ENCODE measurements around the gene MYCL.

MYCL gene

GRCh38 chr1:39928809-39929587 is 27.3 kb upstream of the MYCL start:
- Histone ChIP-seq H3K36me3 (replicated peaks; ENCODE audit: low read depth, low read length) (no peaks in the 10 kb centered on the region), H2AFZ (ENCODE audit: low read depth, low read length) (peak overlapping the region; percentile 23; the same call in 1 of the 2 replicates), H3K9me3 (ENCODE audit: insufficient read depth, low read length) (no peaks in the 10 kb centered on the region), H3K27ac (ENCODE audit: low read length) (no peak overlapping the region), H3K4me1 (ENCODE audit: low read length) (peaks cover 21% of the 10 kb centered on the region), H3K4me2 (ENCODE audit: low read length) (peak overlapping the region; percentile 53), H3K9ac (ENCODE audit: low read length) (no peak overlapping the region; the same call in 1 of the 2 replicates), H3K79me2 (ENCODE audit: low read length) (no peaks in the 10 kb centered on the region), H3K4me3 (ENCODE audit: low read length) (peak overlapping the region; percentile 12), H4K20me1 (ENCODE audit: insufficient read depth, low read length) (no peaks in the 10 kb centered on the region), H3K27me3 (ENCODE audit: low read depth, low read length) (no peaks in the 10 kb centered on the region)
- TF ChIP-seq EZH2phosphoT487 (IDR thresholded peaks at IDR 0.05; ENCODE audit: low read depth): no peak
- TF ChIP-seq CTCF (IDR thresholded peaks at IDR 0.05; ENCODE audit: low read depth, low read length): no peak

GRCh38 chr1:39927538-39927937 is 25.8 kb upstream of the MYCL start:
- Histone ChIP-seq H3K36me3 (replicated peaks; ENCODE audit: low read depth, low read length) (no peaks in the 10 kb centered on the region), H3K27ac (ENCODE audit: low read length) (no peak overlapping the region), H4K20me1 (ENCODE audit: insufficient read depth, low read length) (no peaks in the 10 kb centered on the region), H3K79me2 (ENCODE audit: low read length) (no peaks in the 10 kb centered on the region), H3K27me3 (ENCODE audit: low read depth, low read length) (no peaks in the 10 kb centered on the region), H3K9ac (ENCODE audit: low read length) (no peak overlapping the region), H3K4me3 (ENCODE audit: low read length) (no peak overlapping the region), H3K4me2 (ENCODE audit: low read length) (no peak overlapping the region), H2AFZ (ENCODE audit: low read depth, low read length) (no peak overlapping the region), H3K9me3 (ENCODE audit: insufficient read depth, low read length) (no peaks in the 10 kb centered on the region), H3K4me1 (ENCODE audit: low read length) (peaks cover 21% of the 10 kb centered on the region)
- TF ChIP-seq CTCF (IDR thresholded peaks at IDR 0.05; ENCODE audit: low read depth, low read length) (no peak), EZH2phosphoT487 (IDR thresholded peaks at IDR 0.05; ENCODE audit: low read depth) (no peak)

GRCh38 chr1:39926820-39927219 is 25.1 kb upstream of the MYCL start:
- H3K79me2 ChIP-seq (ENCODE audit: low read length): no peaks in the 10 kb centered on the region
- TF ChIP-seq EZH2phosphoT487 (IDR thresholded peaks at IDR 0.05; ENCODE audit: low read depth) (no peak), CTCF (IDR thresholded peaks at IDR 0.05; ENCODE audit: low read depth, low read length) (no peak)
- no peak overlapping the region for H3K9ac ChIP-seq (ENCODE audit: low read length)
- H3K27me3 ChIP-seq (ENCODE audit: low read depth, low read length): no peaks in the 10 kb centered on the region
- peaks cover 21% of the 10 kb centered on the region for H3K4me1 ChIP-seq (ENCODE audit: low read length)
- no peak overlapping the region for H3K4me2 ChIP-seq (ENCODE audit: low read length)
- H2AFZ ChIP-seq (ENCODE audit: low read depth, low read length): no peak overlapping the region
- H4K20me1 ChIP-seq (ENCODE audit: insufficient read depth, low read length): no peaks in the 10 kb centered on the region
- no peak overlapping the region for H3K4me3 ChIP-seq (ENCODE audit: low read length)
- no peaks in the 10 kb centered on the region for H3K36me3 ChIP-seq (replicated peaks; ENCODE audit: low read depth, low read length)
- no peaks in the 10 kb centered on the region for H3K9me3 ChIP-seq (ENCODE audit: insufficient read depth, low read length)
- H3K27ac ChIP-seq (ENCODE audit: low read length): no peak overlapping the region

- peaks cover 21% of the 10 kb centered on the region for H3K4me1 ChIP-seq (ENCODE audit: low read length)
- no peak overlapping the region for H3K9ac ChIP-seq (ENCODE audit: low read length)
- no peak overlapping the region for H3K4me3 ChIP-seq (ENCODE audit: low read length)
- no peaks in the 10 kb centered on the region for H4K20me1 ChIP-seq (ENCODE audit: insufficient read depth, low read length)
- H3K36me3 ChIP-seq (replicated peaks; ENCODE audit: low read depth, low read length): no peaks in the 10 kb centered on the region
- H2AFZ ChIP-seq (ENCODE audit: low read depth, low read length): peak overlapping the region; percentile 30; the same call in 1 of the 2 replicates
- no peaks in the 10 kb centered on the region for H3K27me3 ChIP-seq (ENCODE audit: low read depth, low read length)
- no peaks in the 10 kb centered on the region for H3K79me2 ChIP-seq (ENCODE audit: low read length)
- no peak overlapping the region for H3K27ac ChIP-seq (ENCODE audit: low read length)
- H3K4me2 ChIP-seq (ENCODE audit: low read length): no peak overlapping the region
- TF ChIP-seq EZH2phosphoT487 (IDR thresholded peaks at IDR 0.05; ENCODE audit: low read depth): no peak
- TF ChIP-seq CTCF (IDR thresholded peaks at IDR 0.05; ENCODE audit: low read depth, low read length): no peak
- H3K9me3 ChIP-seq (ENCODE audit: insufficient read depth, low read length): no peaks in the 10 kb centered on the region
These were observed 24.7 kb upstream of the MYCL start for GRCh38 chr1:39926343-39926793.
